Measurements from ENCODE around the gene VPS9D1. TPM values are rescaled to one million over a fixed set of nuclear protein-coding genes. Genes with fewer than 3 reads are reported as not detected.
A peak's percentile ranks its signal among the peaks of the same experiment; 100 is the strongest.
"Not testable (repeated sequence)": the region's sequence is repeated elsewhere in the genome, so short reads cannot be mapped to it uniquely, and the experiment has no call there.

The VPS9D1 gene
- total RNA-seq, 1 experiment from 2014 or later, result 26.7 TPM

DNA sequence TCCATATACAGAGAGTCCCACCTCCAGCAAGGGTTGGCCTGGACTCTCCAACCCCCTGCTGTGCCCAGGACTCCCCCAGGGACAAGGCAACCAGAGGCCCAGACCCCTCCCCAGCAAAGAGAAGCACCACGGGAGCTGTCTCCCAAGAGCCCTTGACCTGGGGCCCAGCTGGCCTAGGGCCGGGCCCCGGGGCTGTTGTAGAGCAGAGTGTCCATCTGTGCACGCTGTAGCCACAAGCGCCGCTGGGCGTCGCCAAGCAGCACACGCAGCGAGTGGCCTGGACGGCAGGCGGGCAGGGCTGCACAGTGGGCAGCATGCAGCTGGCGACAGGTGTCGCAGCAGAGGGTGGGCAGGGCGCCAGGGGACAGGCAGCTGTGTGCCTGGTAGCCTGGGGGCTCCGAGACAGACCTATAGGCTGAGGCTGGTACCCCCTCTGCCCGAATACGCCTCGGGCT is 23.5 kb downstream of the VPS9D1 start:
- no TSS peak for BruUV-seq (replicated peaks)
- TF ChIP-seq, protein P1, sequence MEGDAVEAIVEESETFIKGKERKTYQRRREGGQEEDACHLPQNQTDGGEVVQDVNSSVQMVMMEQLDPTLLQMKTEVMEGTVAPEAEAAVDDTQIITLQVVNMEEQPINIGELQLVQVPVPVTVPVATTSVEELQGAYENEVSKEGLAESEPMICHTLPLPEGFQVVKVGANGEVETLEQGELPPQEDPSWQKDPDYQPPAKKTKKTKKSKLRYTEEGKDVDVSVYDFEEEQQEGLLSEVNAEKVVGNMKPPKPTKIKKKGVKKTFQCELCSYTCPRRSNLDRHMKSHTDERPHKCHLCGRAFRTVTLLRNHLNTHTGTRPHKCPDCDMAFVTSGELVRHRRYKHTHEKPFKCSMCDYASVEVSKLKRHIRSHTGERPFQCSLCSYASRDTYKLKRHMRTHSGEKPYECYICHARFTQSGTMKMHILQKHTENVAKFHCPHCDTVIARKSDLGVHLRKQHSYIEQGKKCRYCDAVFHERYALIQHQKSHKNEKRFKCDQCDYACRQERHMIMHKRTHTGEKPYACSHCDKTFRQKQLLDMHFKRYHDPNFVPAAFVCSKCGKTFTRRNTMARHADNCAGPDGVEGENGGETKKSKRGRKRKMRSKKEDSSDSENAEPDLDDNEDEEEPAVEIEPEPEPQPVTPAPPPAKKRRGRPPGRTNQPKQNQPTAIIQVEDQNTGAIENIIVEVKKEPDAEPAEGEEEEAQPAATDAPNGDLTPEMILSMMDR (IDR thresholded peaks at IDR 0.05; ENCODE audit: unreplicated experiment), result no peak
- Mint-ChIP-seq H3K36me3 (ENCODE audit: insufficient read depth, unreplicated experiment) (peaks cover 93% of the 10 kb centered on the region), H3K27me3 (ENCODE audit: unreplicated experiment) (no peaks in the 10 kb centered on the region), H3K4me1 (ENCODE audit: low read depth, unreplicated experiment) (no peaks in the 10 kb centered on the region), H3K4me3 (ENCODE audit: low read depth, unreplicated experiment) (no peak overlapping the region), H3K9me3 (ENCODE audit: low read depth, unreplicated experiment) (no peaks in the 10 kb centered on the region), H3K27ac (ENCODE audit: unreplicated experiment) (no peak overlapping the region)
- CTCF ChIA-PET, result no interaction called here
- no peak for DNase-seq
- intact Hi-C loops (cut with micrococcal nuclease; ENCODE audit: unreplicated experiment), result no loop called here

DNA sequence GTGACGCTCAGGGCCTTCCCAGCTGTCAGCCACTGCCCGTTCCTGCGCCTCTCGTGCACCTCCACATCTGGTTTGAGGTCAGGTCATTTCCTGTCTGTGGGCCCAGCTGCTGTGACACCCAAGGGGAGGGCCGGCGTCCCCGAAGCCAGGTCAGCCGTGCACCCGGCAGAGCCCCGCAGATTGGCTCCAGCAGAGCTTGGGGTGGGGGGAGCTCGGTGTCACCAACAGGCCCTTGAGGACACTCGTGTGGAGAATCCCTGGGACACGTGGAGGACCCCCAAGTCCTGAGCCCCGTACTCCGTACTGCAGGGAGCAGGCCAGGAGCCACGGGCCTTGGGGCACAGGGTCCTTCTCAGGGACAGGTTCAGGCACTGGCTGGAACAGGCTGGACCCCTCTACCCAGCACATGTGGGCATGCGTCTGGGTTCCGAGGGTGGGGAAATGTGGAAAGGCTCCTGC is 24.0 kb downstream of the VPS9D1 start:
- intact Hi-C loops (cut with micrococcal nuclease; ENCODE audit: unreplicated experiment), result no loop called here
- no peak for DNase-seq
- no TSS peak for BruUV-seq (replicated peaks)
- TF ChIP-seq, protein P1 (IDR thresholded peaks at IDR 0.05; ENCODE audit: unreplicated experiment), result no peak
- Mint-ChIP-seq H3K36me3 (ENCODE audit: insufficient read depth, unreplicated experiment) (peaks cover 93% of the 10 kb centered on the region), H3K4me3 (ENCODE audit: low read depth, unreplicated experiment) (no peak overlapping the region), H3K27me3 (ENCODE audit: unreplicated experiment) (no peaks in the 10 kb centered on the region), H3K4me1 (ENCODE audit: low read depth, unreplicated experiment) (no peaks in the 10 kb centered on the region), H3K27ac (ENCODE audit: unreplicated experiment) (no peak overlapping the region), H3K9me3 (ENCODE audit: low read depth, unreplicated experiment) (no peaks in the 10 kb centered on the region)
- CTCF ChIA-PET, result no interaction called here

DNA sequence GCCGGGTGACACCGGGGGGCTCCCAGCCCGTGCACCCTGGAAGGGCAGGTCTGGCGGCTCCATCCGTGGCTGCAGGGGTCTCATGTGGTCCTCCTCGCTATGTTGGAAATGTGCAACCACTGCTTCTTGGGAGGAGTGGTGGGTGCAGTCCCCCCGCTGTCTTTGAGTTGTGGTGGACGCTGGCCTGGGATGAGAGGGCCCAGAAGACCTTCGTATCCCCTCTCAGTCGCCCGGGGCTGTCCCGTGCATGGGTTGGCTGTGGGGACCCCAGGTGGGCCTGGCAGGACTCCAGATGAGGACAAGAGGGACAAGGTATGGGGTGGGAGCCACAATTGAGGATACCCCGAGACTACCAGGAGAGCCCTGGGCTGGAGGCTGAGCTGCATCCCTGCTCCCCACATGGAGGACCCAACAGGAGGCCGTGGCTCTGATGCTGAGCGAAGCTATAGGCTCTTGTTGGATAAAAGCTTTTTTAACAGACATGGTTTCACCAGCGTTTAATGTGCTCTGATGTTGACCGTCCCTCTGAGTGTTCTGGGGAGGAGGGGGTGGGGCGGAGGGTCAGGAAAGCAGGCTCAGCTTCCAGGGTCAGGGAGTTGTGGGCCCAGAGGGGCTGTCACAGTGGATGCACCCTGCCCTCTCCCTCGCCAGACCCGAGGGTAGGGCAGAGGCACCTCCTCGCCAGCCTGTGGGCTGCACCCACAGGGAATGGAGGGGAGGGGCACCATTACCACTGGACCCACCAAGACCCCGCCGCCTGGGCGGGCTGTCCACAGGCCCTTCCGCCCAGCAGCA is 24.6 kb downstream of the VPS9D1 start:
- TF ChIP-seq, protein P1 (IDR thresholded peaks at IDR 0.05; ENCODE audit: unreplicated experiment), result no peak
- no peaks in the 10 kb centered on the region for H3K9me3 Mint-ChIP-seq (ENCODE audit: low read depth, unreplicated experiment)
- H3K4me3 Mint-ChIP-seq (ENCODE audit: low read depth, unreplicated experiment), result no peak overlapping the region
- intact Hi-C loops (cut with micrococcal nuclease; ENCODE audit: unreplicated experiment), result no loop called here
- no peaks in the 10 kb centered on the region for H3K27me3 Mint-ChIP-seq (ENCODE audit: unreplicated experiment)
- DNase-seq, result no peak
- CTCF ChIA-PET, result no interaction called here
- BruUV-seq (replicated peaks), result TSS peak; percentile 20
- peak overlapping the region; percentile 68 for H3K27ac Mint-ChIP-seq (ENCODE audit: unreplicated experiment)
- peaks cover 93% of the 10 kb centered on the region for H3K36me3 Mint-ChIP-seq (ENCODE audit: insufficient read depth, unreplicated experiment)
- no peaks in the 10 kb centered on the region for H3K4me1 Mint-ChIP-seq (ENCODE audit: low read depth, unreplicated experiment)

DNA sequence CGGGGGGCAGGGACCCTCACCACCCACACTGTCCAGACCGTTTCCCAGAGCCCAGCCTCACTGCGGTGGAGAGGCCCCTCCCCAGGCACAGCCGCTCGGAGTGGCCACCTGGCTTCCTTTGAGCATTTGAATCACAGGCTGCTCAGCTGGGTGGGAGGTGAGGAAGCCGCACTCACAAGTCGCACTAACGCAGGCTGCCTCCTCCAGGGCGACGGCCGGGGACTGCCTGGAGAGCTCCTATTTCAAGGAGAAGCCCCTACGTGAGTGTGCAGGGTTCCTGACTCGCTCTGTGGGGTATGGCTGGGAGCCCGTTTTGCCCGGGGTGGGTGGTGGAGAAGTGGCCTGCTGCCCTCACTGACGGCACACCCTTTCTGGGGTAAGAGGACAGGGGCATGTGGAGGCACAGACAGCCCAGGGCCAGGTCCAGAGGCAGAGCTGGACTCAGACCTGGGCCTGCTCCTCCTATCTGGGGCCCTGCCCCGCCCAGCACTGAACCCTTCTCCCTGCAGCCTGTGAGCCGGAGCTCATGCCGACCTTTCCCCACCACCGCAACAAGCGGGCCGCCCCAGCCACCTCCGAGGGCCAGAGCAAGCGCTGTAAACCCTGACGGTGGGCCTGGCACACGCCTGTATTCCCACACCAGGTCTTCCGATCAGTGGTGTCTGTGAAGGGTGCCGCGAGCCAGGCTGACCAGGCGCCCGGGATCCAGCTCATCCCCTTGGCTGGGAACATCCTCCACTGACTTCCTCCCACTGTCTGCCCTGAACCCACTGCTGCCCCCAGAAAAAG is 25.4 kb downstream of the VPS9D1 start:
- Mint-ChIP-seq H3K4me3 (ENCODE audit: low read depth, unreplicated experiment) (peak overlapping the region; percentile 14), H3K27ac (ENCODE audit: unreplicated experiment) (peak overlapping the region; percentile 68), H3K9me3 (ENCODE audit: low read depth, unreplicated experiment) (no peaks in the 10 kb centered on the region), H3K27me3 (ENCODE audit: unreplicated experiment) (no peaks in the 10 kb centered on the region), H3K36me3 (ENCODE audit: insufficient read depth, unreplicated experiment) (peaks cover 93% of the 10 kb centered on the region), H3K4me1 (ENCODE audit: low read depth, unreplicated experiment) (no peaks in the 10 kb centered on the region)
- TF ChIP-seq, protein P1 (IDR thresholded peaks at IDR 0.05; ENCODE audit: unreplicated experiment), result no peak
- no peak for DNase-seq
- CTCF ChIA-PET, result interaction anchor here (0.8 kb wide), 1 partner anchor 15 kb away, joined by 3 read pairs; no protein-coding TSS in a partner anchor
- no TSS peak for BruUV-seq (replicated peaks)
- intact Hi-C loops (cut with micrococcal nuclease; ENCODE audit: unreplicated experiment), result no loop called here

DNA sequence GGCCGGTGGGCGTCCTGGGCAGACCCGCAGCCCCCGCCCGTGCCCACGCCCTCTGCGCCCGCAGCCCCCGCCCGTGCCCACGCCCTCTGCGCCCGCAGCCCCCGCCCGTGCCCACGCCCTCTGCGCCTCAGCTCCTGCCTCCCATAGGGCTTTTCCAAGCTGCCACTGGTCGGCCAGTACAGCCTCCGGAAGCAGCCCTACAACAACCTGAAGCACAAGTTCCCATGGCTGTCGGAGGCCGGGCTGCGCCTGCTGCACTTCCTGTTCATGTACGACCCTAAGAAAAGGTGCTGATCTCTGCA is 26.0 kb downstream of the VPS9D1 start:
- CTCF ChIA-PET, result interaction anchor here (0.8 kb wide), 1 partner anchor 16 kb away, joined by 3 read pairs; no protein-coding TSS in a partner anchor
- BruUV-seq (replicated peaks); DNase-seq; H3K9me3 Mint-ChIP-seq (ENCODE audit: low read depth, unreplicated experiment); H3K4me1 Mint-ChIP-seq (ENCODE audit: low read depth, unreplicated experiment); intact Hi-C loops (cut with micrococcal nuclease; ENCODE audit: unreplicated experiment); H3K4me3 Mint-ChIP-seq (ENCODE audit: low read depth, unreplicated experiment); H3K27me3 Mint-ChIP-seq (ENCODE audit: unreplicated experiment): not testable (repeated sequence)
- peak overlapping the region; percentile 68 for H3K27ac Mint-ChIP-seq (ENCODE audit: unreplicated experiment)
- H3K36me3 Mint-ChIP-seq (ENCODE audit: insufficient read depth, unreplicated experiment), result peaks cover 93% of the 10 kb centered on the region

Data from Calu3 (cell line).